Stimulated activated naive B cell treated with anti-CD40 and anti-IgM and Interleukin-4, amounts not matched to agents 10 μg/mL and 1 μg/mL and 100 μg/mL, for 72 hours (primary cell): ENCODE results near the gene CARF.
"Not testable (repeated sequence)": the region's sequence is repeated elsewhere in the genome, so short reads cannot be mapped to it uniquely, and the experiment has no call there.

ENCODE experiments used
- ATAC-seq, 2 donors: fragments of 150-1000 bp; cut with Tn5 transposase; replicated peaks; 2 replicates each; pipeline ENCODE4 v1.10.0; 2021; ENCODE audit warnings: moderate library complexity in 1 of 2
- DNase-seq: peaks from one replicate; pipeline ENCODE4 v3.0.0; 2021
- H3K27ac Mint-ChIP-seq: one replicate; pipeline ENCODE4 v1.8.0; 2022; ENCODE audit warnings: mild to moderate bottlenecking, mixed read lengths
- H3K27me3 Mint-ChIP-seq, 2 donors: one replicate each; pipeline ENCODE4 v1.8.0; 2022; ENCODE audit warnings: mixed read lengths in 2 of 2
- H3K36me3 Mint-ChIP-seq, 2 donors: one replicate each; pipeline ENCODE4 v1.8.0; 2022; ENCODE audit warnings: mixed read lengths in 2 of 2, mild to moderate bottlenecking in 1 of 2
- H3K4me1 Mint-ChIP-seq, 2 donors: one replicate each; pipeline ENCODE4 v1.8.0; 2022; ENCODE audit warnings: mixed read lengths in 2 of 2, mild to moderate bottlenecking in 1 of 2
- H3K4me3 Mint-ChIP-seq, 2 donors: one replicate each; pipeline ENCODE4 v1.8.0; 2022; ENCODE audit warnings: mild to moderate bottlenecking in 2 of 2, mixed read lengths in 2 of 2, moderate library complexity in 1 of 2
- H3K9me3 Mint-ChIP-seq, 2 donors: one replicate each; pipeline ENCODE4 v1.8.0; 2022; ENCODE audit warnings: mixed read lengths in 2 of 2, mild to moderate bottlenecking in 1 of 2

CARF gene

DNA sequence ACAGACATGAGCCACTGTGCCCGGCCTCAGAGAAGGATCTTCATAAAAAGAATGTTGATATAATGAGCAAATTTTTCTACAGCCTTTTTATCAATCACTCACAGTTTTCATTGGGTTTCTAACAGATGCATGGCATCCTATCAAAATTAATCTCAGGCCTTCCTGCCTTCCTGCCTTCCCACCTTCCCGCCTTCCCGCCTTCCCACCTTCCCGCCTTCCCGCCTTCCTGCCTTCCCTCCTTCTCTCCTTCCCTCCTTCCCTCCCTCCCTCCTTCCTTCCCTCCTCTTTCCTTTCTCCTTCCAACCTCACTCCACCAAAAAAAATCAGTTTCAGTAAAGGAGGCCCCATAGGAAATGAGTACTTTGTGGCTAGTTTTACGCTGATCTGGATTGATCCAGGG is 48.4 kb downstream of the CARF start:
- Mint-ChIP-seq H3K9me3 (no peaks in the 10 kb centered on the region), H3K4me1 (no peaks in the 10 kb centered on the region), H3K27me3 (no peaks in the 10 kb centered on the region), H3K27ac (no peak overlapping the region), H3K4me3 (no peak overlapping the region), H3K36me3 (peaks cover 17 to 18% of the 10 kb centered on the region in 2 donors)
- ATAC-seq: no peak
- DNase-seq: no peak

GRCh38 chr2:202963712-202964111 is 51.6 kb downstream of the CARF start:
- Mint-ChIP-seq H3K4me1 (no peaks in the 10 kb centered on the region), H3K4me3 (no peak overlapping the region), H3K9me3 (no peaks in the 10 kb centered on the region), H3K27me3 (no peaks in the 10 kb centered on the region), H3K36me3 (peaks cover 7 to 10% of the 10 kb centered on the region in 2 donors), H3K27ac (no peak overlapping the region)
- ATAC-seq (no peak), DNase-seq (no peak)

DNA sequence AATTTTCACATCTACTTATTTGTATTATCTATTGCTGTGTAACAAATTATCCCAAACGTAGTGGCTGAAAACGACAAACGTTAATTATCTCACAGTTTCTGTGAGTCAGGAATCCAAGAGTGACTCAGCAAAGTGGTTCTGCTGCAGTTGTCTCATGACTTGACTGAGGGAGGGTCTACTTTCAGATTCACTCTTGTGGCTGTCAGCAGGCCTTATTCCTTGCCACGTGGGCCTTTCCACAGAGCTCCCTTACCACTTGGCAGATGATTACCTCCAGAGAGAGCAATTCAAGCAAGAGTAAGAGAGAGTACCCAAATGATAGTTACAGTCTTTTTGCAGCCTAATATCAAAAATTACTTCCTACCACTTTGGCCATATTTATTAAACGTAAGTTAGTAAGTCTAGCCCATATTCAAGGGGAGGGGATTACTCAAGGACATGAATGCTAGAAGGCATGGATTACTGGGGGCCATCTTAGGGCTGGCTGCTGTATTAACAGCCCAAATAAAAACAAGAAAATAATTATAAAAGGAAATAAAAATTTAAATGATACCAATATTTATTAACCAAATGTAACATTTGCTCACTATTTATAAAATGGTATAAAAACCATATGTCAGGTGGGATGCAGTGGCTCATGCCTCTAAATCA is 53.9 kb downstream of the CARF start:
- no peak overlapping the region for H3K4me3 Mint-ChIP-seq
- H3K4me1 Mint-ChIP-seq: no peaks in the 10 kb centered on the region
- H3K27ac Mint-ChIP-seq: no peak overlapping the region
- ATAC-seq (no peak), DNase-seq (no peak)
- H3K36me3 Mint-ChIP-seq: peaks cover 0 to 3% of the 10 kb centered on the region in 2 donors
- no peaks in the 10 kb centered on the region for H3K9me3 Mint-ChIP-seq
- no peaks in the 10 kb centered on the region for H3K27me3 Mint-ChIP-seq

DNA sequence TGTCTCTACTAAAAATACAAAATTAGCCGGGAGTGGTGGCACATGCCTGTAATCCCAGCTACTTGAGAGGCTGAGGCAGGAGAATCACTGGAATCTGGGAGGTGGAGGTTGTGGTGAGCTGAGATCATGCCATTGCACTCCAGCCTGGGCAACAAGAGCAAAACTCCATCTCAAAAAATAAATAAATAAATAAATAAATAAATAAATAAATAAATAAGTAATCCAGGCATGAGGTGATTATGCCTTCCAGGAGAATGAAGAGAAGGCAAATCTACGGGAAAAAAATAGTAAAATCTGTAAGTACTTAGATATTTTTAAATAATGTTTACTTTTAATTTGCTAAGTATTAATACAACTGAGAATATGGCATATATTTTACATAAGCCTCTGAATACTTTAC is 57.3 kb downstream of the CARF start:
- not testable (repeated sequence) for H3K4me1 Mint-ChIP-seq, ATAC-seq, H3K27ac Mint-ChIP-seq, H3K9me3 Mint-ChIP-seq, H3K27me3 Mint-ChIP-seq, DNase-seq, H3K36me3 Mint-ChIP-seq, H3K4me3 Mint-ChIP-seq

- Mint-ChIP-seq H3K4me3 (no peak overlapping the region), H3K9me3 (no peaks in the 10 kb centered on the region), H3K36me3 (peaks cover 11 to 30% of the 10 kb centered on the region in 2 donors), H3K4me1 (no peaks in the 10 kb centered on the region), H3K27ac (peak overlapping the region; percentile 67), H3K27me3 (no peaks in the 10 kb centered on the region)
- no peak for ATAC-seq
- no peak for DNase-seq
Measured at GRCh38 chr2:202976809-202977208, 64.7 kb downstream of the CARF start.

GRCh38 chr2:202982779-202983491 is 70.9 kb downstream of the CARF start:
- H3K36me3 Mint-ChIP-seq: peaks cover 6 to 24% of the 10 kb centered on the region in 2 donors
- ATAC-seq (no peak), DNase-seq (no peak)
- H3K4me1 Mint-ChIP-seq: no peaks in the 10 kb centered on the region
- H3K4me3 Mint-ChIP-seq: no peak overlapping the region
- H3K27me3 Mint-ChIP-seq: no peaks in the 10 kb centered on the region
- H3K9me3 Mint-ChIP-seq: no peaks in the 10 kb centered on the region
- no peak overlapping the region for H3K27ac Mint-ChIP-seq

DNA sequence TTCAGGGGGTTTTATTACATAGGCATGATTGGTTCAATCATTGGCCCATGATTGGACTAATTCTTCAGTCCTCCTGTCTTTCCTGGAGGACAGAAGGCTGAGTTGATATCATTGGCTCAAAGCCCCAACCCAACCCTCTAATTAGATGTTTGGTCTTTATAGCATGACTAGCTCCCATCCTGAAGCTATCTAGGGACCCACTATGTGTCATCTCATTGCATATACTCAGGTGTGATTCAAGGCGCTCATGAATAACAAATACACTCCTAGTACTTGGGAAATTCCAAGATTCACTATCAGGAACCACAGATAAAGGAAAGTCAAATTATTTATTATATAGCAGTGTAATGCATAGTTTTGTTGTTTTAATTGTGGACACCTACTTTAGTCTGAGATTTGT is 77.7 kb downstream of the CARF start:
- Mint-ChIP-seq H3K27ac (no peak overlapping the region), H3K27me3 (peaks cover 0 to 4% of the 10 kb centered on the region in 2 donors), H3K4me3 (no peak overlapping the region), H3K36me3 (peaks cover 2 to 4% of the 10 kb centered on the region in 2 donors), H3K9me3 (no peaks in the 10 kb centered on the region), H3K4me1 (no peaks in the 10 kb centered on the region)
- no peak for ATAC-seq
- DNase-seq: no peak

- no peak for ATAC-seq
- Mint-ChIP-seq H3K9me3 (no peaks in the 10 kb centered on the region), H3K4me3 (no peak overlapping the region), H3K4me1 (no peaks in the 10 kb centered on the region), H3K36me3 (peaks cover 2 to 4% of the 10 kb centered on the region in 2 donors), H3K27ac (no peak overlapping the region), H3K27me3 (peaks cover 0 to 11% of the 10 kb centered on the region in 2 donors)
- no peak for DNase-seq
Measured at GRCh38 chr2:202990501-202990900, 78.4 kb downstream of the CARF start.

DNA sequence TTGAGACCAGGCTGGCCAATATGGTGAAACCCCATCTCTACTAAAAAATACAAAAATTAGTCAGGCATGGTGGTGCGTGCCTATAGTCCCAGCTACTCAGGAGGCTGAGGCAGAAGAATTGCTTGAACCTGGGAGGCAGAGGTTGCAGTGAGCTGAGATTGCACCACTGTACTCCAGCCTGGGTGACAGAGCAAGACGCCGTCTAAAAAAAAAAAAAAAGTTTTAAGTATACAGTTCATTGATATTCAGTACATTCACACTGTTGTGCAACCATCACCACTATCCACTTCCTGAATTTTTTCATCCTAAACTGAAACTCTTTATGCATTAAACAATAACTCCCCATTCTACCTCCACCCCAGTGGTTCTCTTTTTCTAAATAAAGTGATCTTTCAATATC is 85.0 kb downstream of the CARF start:
- H3K36me3 Mint-ChIP-seq, H3K27ac Mint-ChIP-seq, H3K4me1 Mint-ChIP-seq, H3K4me3 Mint-ChIP-seq, H3K9me3 Mint-ChIP-seq, DNase-seq: not testable (repeated sequence)
- H3K27me3 Mint-ChIP-seq: peaks cover under 1 to 13% of the 10 kb centered on the region in 2 donors
- ATAC-seq: peak; percentile 53 to 65

DNA sequence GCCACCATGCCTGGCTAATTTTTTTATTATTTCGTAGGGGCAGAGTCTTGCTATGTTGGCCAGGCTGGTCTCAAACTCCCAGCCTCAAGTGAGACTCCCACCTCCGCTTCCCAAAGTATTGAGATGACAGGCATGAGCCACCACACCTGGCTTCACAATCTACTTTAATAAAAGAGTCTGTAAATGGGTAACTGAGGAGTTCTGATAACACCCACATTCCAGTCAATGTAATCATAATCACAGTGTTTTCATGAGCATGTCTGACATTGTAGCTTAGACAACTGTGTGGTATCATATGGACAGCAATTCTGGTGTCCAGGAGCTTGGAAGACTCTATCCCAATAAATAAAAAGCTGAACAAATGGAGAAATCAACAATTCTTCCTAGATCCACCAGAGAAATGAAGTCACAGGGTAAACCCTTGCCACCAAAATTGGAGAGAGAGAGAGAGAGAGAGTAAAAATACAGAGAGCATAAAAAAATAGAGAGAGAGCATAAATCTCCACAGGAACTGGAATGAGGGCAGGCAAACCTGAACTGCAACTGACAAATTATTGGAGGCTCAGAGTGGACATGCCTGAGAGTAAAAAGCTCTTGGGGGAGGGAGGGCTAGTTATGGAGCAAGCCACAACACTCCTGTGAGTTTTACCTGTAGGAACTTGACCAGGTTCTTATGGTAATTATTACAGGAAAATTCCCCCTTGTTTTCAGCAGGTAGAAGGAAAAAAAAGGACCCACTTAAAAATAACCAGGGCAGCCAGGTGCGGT is 90.2 kb downstream of the CARF start:
- Mint-ChIP-seq H3K27ac (no peak overlapping the region), H3K9me3 (no peaks in the 10 kb centered on the region), H3K4me3 (no peak overlapping the region), H3K4me1 (peaks cover 0 to under 1% of the 10 kb centered on the region in 2 donors), H3K27me3 (peaks cover 0 to 9% of the 10 kb centered on the region in 2 donors), H3K36me3 (peaks cover 0 to 3% of the 10 kb centered on the region in 2 donors)
- no peak for ATAC-seq
- no peak for DNase-seq

DNA sequence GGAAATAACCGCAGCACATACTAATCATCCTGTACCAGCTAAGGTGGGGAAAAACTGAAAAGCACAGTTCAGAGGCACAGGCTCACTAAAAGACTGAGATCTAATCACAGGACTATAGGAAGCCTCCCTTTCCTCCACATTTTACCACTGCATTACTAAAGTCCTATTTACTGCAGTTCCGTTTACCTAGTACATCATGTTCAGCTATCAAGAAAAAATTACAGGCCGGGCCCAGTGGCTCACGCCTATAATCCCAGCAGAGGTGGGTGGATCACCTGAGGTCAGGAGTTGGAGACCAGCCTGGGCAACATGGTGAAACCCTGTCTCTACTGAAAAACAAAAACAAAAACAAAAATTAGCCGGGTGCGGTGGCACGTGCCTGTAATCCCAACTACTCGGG is 91.6 kb downstream of the CARF start:
- no peak overlapping the region for H3K27ac Mint-ChIP-seq
- H3K36me3 Mint-ChIP-seq: peaks cover 0 to 3% of the 10 kb centered on the region in 2 donors
- H3K4me3 Mint-ChIP-seq: no peak overlapping the region

GRCh38 chr2:203014456-203015199 is 102.6 kb downstream of the CARF start, which contains the start of gene NBEAL1:
Gene NBEAL1, plus strand, starts transcription at chr2:203014875. Its CDS starts 1,510 bp downstream, at chr2:203016385.
- Mint-ChIP-seq H3K4me1 (peaks cover 10 to 22% of the 10 kb centered on the region in 2 donors), H3K27me3 (no peaks in the 10 kb centered on the region), H3K4me3 (peak within 1 kb of the TSS; percentile 96 to 98), H3K36me3 (peaks cover 5 to 7% of the 10 kb centered on the region in 2 donors), H3K27ac (peak within 1 kb of the TSS; percentile 96), H3K9me3 (no peaks in the 10 kb centered on the region)
- DNase-seq: peak; percentile 98
- ATAC-seq: peak; percentile 96 to 97

More for the DNA sequence above, 91.6 kb downstream of the CARF start:
- ATAC-seq (no peak), DNase-seq (no peak)
- H3K4me1 Mint-ChIP-seq: no peaks in the 10 kb centered on the region
- H3K9me3 Mint-ChIP-seq: peaks cover 2 to 3% of the 10 kb centered on the region in 2 donors
- peaks cover 0 to 9% of the 10 kb centered on the region in 2 donors for H3K27me3 Mint-ChIP-seq

- H3K36me3 Mint-ChIP-seq: peaks cover 5 to 7% of the 10 kb centered on the region in 2 donors
- ATAC-seq (no peak), DNase-seq (no peak)
- H3K27me3 Mint-ChIP-seq: no peaks in the 10 kb centered on the region
- no peaks in the 10 kb centered on the region for H3K9me3 Mint-ChIP-seq
- peak overlapping the region; percentile 11 for H3K27ac Mint-ChIP-seq
- no peak overlapping the region for H3K4me3 Mint-ChIP-seq
- peaks cover 10 to 22% of the 10 kb centered on the region in 2 donors for H3K4me1 Mint-ChIP-seq
Measured at GRCh38 chr2:203016716-203017115, 104.6 kb downstream of the CARF start.

GRCh38 chr2:203018181-203018580 is 106.1 kb downstream of the CARF start:
- Mint-ChIP-seq H3K9me3 (no peaks in the 10 kb centered on the region), H3K4me1 (peaks cover 10 to 22% of the 10 kb centered on the region in 2 donors), H3K27ac (peak overlapping the region; percentile 67), H3K4me3 (peak overlapping the region in 1 of 2 donors; percentile 58), H3K27me3 (no peaks in the 10 kb centered on the region), H3K36me3 (peaks cover 5 to 8% of the 10 kb centered on the region in 2 donors)
- ATAC-seq (no peak), DNase-seq (no peak)
